ENCODE measurements around the gene KICS2. TPM values are rescaled to one million over a fixed set of nuclear protein-coding genes. Genes with fewer than 3 reads are reported as not detected.

Gene KICS2
- total and polyA plus RNA-seq, 9 of the 15 experiments (the other 6 are each of a cell fraction or from before 2014, with no cell fraction given), result 2.3 to 6.4 (median 5.5) TPM

- TF ChIP-seq CREB3L1 (IDR thresholded peaks at IDR 0.05; ENCODE audit: borderline replicate concordance, low read depth), result peak; percentile 89
- no peak for TF ChIP-seq ZC3H11A (IDR thresholded peaks at IDR 0.05; ENCODE audit: low read depth, low read length)
- TF ChIP-seq UBTF (IDR thresholded peaks at IDR 0.05; ENCODE audit: borderline replicate concordance in 1 of 2, low read depth in 2 of 2, low read length in 2 of 2), result no peak
- TF ChIP-seq XRCC3 (IDR thresholded peaks at IDR 0.05), result no peak
- TF ChIP-seq SPI1 (IDR thresholded peaks at IDR 0.05; ENCODE audit: borderline replicate concordance, low read depth, low read length), result peak; percentile 51; the same call in 1 of the 2 replicates
- no peak for TF ChIP-seq ZNF75A (CRISPR knock-in tag; IDR thresholded peaks at IDR 0.05)
- TF ChIP-seq SETDB1 (IDR thresholded peaks at IDR 0.05; ENCODE audit: low read length), result no peak
- no peak for TF ChIP-seq RNF2 (IDR thresholded peaks at IDR 0.05)
- TF ChIP-seq ATF4 (CRISPR knock-in tag; IDR thresholded peaks at IDR 0.05), result no peak
- no peak for TF ChIP-seq SAFB (IDR thresholded peaks at IDR 0.05; ENCODE audit: borderline replicate concordance, low read depth, low read length)
- TF ChIP-seq DMBX1 (CRISPR knock-in tag; IDR thresholded peaks at IDR 0.05; ENCODE audit: borderline replicate concordance), result no peak
- no peak for TF ChIP-seq ELK1 (CRISPR knock-in tag; IDR thresholded peaks at IDR 0.05)
Observed at GRCh38 chr12:64222009-64222765, at the start of gene KICS2 (continued).

Data from K562 (cell line).